ENCODE results near the gene NGEF. TPM values are rescaled to one million over a fixed set of nuclear protein-coding genes. Genes with fewer than 3 reads are reported as not detected.

The NGEF gene
- total and polyA plus RNA-seq, 7 donors, result 0.28 to 13.9 (median 10.8) TPM; not detected in 2

GRCh38 chr2:232878855-232879617, 134.0 kb downstream of the NGEF start:
- 79 to 88% methylated on average over 20 of the region's 20 CpGs for WGBS, 2 donors
- no peak overlapping the region for H3K4me3 ChIP-seq
- peaks cover 17 to 28% (median 24%) of the 10 kb centered on the region in 3 donors for H3K27me3 ChIP-seq
- H3K27ac ChIP-seq, result no peak overlapping the region
- H3K36me3 ChIP-seq, result no peaks in the 10 kb centered on the region
- intact Hi-C loops (cut with DNase I), result no loop called here
- no peak for TF ChIP-seq POLR2A (IDR thresholded peaks at IDR 0.05)
- no peak for TF ChIP-seq POLR2AphosphoS5 (IDR thresholded peaks at IDR 0.05)
- TF ChIP-seq EP300 (IDR thresholded peaks at IDR 0.05), result no peak
- TF ChIP-seq, protein P1, sequence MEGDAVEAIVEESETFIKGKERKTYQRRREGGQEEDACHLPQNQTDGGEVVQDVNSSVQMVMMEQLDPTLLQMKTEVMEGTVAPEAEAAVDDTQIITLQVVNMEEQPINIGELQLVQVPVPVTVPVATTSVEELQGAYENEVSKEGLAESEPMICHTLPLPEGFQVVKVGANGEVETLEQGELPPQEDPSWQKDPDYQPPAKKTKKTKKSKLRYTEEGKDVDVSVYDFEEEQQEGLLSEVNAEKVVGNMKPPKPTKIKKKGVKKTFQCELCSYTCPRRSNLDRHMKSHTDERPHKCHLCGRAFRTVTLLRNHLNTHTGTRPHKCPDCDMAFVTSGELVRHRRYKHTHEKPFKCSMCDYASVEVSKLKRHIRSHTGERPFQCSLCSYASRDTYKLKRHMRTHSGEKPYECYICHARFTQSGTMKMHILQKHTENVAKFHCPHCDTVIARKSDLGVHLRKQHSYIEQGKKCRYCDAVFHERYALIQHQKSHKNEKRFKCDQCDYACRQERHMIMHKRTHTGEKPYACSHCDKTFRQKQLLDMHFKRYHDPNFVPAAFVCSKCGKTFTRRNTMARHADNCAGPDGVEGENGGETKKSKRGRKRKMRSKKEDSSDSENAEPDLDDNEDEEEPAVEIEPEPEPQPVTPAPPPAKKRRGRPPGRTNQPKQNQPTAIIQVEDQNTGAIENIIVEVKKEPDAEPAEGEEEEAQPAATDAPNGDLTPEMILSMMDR (IDR thresholded peaks at IDR 0.05), result no peak
- DNase-seq, result peak; percentile 40
- no peaks in the 10 kb centered on the region for H3K9me3 ChIP-seq
- H3K4me1 ChIP-seq, result peaks cover 0 to 20% (median 16%) of the 10 kb centered on the region in 4 donors

- DNase-seq, result peak; percentile 46
- peaks cover 0 to 20% (median 16%) of the 10 kb centered on the region in 4 donors for H3K4me1 ChIP-seq
- H3K27me3 ChIP-seq, result peaks cover 17 to 28% (median 24%) of the 10 kb centered on the region in 3 donors
- no peak overlapping the region for H3K4me3 ChIP-seq
- H3K27ac ChIP-seq, result no peak overlapping the region
- WGBS, 2 donors, result 87 to 95% methylated on average over 13 of the region's 13 CpGs
- H3K36me3 ChIP-seq, result no peaks in the 10 kb centered on the region
- H3K9me3 ChIP-seq, result no peaks in the 10 kb centered on the region
- intact Hi-C loops (cut with DNase I), result no loop called here
- no peak for TF ChIP-seq EP300 (IDR thresholded peaks at IDR 0.05)
- TF ChIP-seq, protein P1 (IDR thresholded peaks at IDR 0.05), result no peak
These were observed 135.0 kb downstream of the NGEF start for GRCh38 chr2:232877940-232878511.

DNA sequence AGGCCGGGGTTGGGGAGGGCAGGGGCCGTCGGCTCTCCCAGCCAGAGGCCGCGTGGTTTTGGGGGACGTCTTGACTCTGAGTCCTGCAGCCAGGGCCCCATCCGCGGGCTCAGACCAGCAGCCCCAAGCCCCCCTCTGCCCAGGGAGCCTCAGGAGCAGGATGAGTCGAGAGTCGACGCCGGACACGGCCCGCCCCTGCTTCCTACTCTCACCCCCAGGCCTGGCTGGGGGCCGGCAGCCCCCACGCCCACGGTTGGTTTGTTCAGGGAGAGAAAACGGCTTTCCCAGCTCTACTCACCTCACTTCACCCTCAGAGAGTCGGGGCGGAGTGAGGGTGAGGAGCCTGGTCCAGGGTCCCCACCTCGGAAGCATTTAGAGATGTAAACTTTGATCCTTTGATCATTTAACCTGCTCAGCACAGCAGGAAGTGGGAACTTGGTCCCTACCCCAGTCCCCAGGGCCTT, 136.0 kb downstream of the NGEF start:
- no peak overlapping the region for H3K27ac ChIP-seq
- 7 to 26% methylated on average over 21 of the region's 21 CpGs for WGBS, 2 donors
- intact Hi-C loops (cut with DNase I), result no loop called here

GRCh38 chr2:232876161-232876977, 136.7 kb downstream of the NGEF start:
- peaks cover 0 to 20% (median 16%) of the 10 kb centered on the region in 4 donors for H3K4me1 ChIP-seq
- intact Hi-C loops (cut with DNase I), result no loop called here
- 1% methylated on average over 119 of the region's 119 CpGs for WGBS, 2 donors
- no peaks in the 10 kb centered on the region for H3K9me3 ChIP-seq
- DNase-seq, result peak; percentile 36
- H3K27me3 ChIP-seq, result peaks cover 17 to 28% (median 24%) of the 10 kb centered on the region in 3 donors
- H3K27ac ChIP-seq, result peak overlapping the region in 1 of 4 donors; percentile 22
- H3K36me3 ChIP-seq, result no peaks in the 10 kb centered on the region
- peak overlapping the region in 3 of 4 donors; percentile 36 to 49 (median 48) for H3K4me3 ChIP-seq
- TF ChIP-seq POLR2A (IDR thresholded peaks at IDR 0.05) (no peak), EP300 (IDR thresholded peaks at IDR 0.05) (no peak), POLR2AphosphoS5 (IDR thresholded peaks at IDR 0.05) (no peak)
- TF ChIP-seq, protein P1 (IDR thresholded peaks at IDR 0.05), result no peak

More for the DNA sequence above, 136.0 kb downstream of the NGEF start:
- Histone ChIP-seq H3K36me3 (no peaks in the 10 kb centered on the region), H3K4me1 (peaks cover 0 to 20% (median 16%) of the 10 kb centered on the region in 4 donors), H3K27me3 (peaks cover 17 to 28% (median 24%) of the 10 kb centered on the region in 3 donors), H3K4me3 (peak overlapping the region in 3 of 4 donors; percentile 36 to 49 (median 48)), H3K9me3 (no peaks in the 10 kb centered on the region)
- TF ChIP-seq EP300 (IDR thresholded peaks at IDR 0.05) (no peak), POLR2A (IDR thresholded peaks at IDR 0.05) (no peak), POLR2AphosphoS5 (IDR thresholded peaks at IDR 0.05) (no peak)
- TF ChIP-seq, protein P1 (IDR thresholded peaks at IDR 0.05), result no peak
- peak; percentile 55 for DNase-seq
